GM19452 (cell line): ENCODE measurements around the gene ARL16.
"Not testable (repeated sequence)": the region's sequence is repeated elsewhere in the genome, so short reads cannot be mapped to it uniquely, and the experiment has no call there.

Source experiments
- ATAC-seq: cut with Tn5 transposase; IDR thresholded peaks from one replicate; pipeline ENCODE4 v1.9.1; 2021; ENCODE audit not compliant: unreplicated experiment

The ARL16 gene

GRCh38 chr17:81696218-81696941 is 12.8 kb upstream of the ARL16 start:
- ATAC-seq: no peak

- no peak for ATAC-seq
These were observed 12.2 kb upstream of the ARL16 start for GRCh38 chr17:81695801-81696200.

- ATAC-seq: no peak
These were observed 11.6 kb upstream of the ARL16 start for GRCh38 chr17:81695211-81695610.

- ATAC-seq: no peak
These were observed 11.2 kb upstream of the ARL16 start for GRCh38 chr17:81694810-81695209.

GRCh38 chr17:81693509-81694210 is 10.1 kb upstream of the ARL16 start:
- ATAC-seq: no peak

- ATAC-seq: no peak
These were observed 8.0 kb upstream of the ARL16 start for GRCh38 chr17:81691608-81692007.

- ATAC-seq: no peak
These were observed 7.6 kb upstream of the ARL16 start for GRCh38 chr17:81691196-81691595.

GRCh38 chr17:81690549-81690948 is 7.0 kb upstream of the ARL16 start:
- no peak for ATAC-seq

- ATAC-seq: no peak
These were observed 6.5 kb upstream of the ARL16 start for GRCh38 chr17:81690066-81690465.

- ATAC-seq: no peak
These were observed 5.0 kb upstream of the ARL16 start for GRCh38 chr17:81688616-81689015.

- ATAC-seq: no peak
These were observed 4.4 kb upstream of the ARL16 start for GRCh38 chr17:81687770-81688541.

- ATAC-seq: no peak
These were observed 3.0 kb upstream of the ARL16 start for GRCh38 chr17:81686614-81687013.

GRCh38 chr17:81685108-81685507 is 1.5 kb upstream of the ARL16 start:
- ATAC-seq: no peak

- no peak for ATAC-seq
These were observed 880 bp upstream of the ARL16 start for GRCh38 chr17:81684442-81684911.

GRCh38 chr17:81683208-81683583 is 401 bp downstream of the ARL16 start:
- ATAC-seq: peak; percentile 31

GRCh38 chr17:81682565-81683207 is 911 bp downstream of the ARL16 start:
- ATAC-seq: no peak

GRCh38 chr17:81681672-81682071 is 1.9 kb downstream of the ARL16 start:
- no peak for ATAC-seq

- ATAC-seq: no peak
These were observed 3.4 kb downstream of the ARL16 start for GRCh38 chr17:81680150-81680549.

- ATAC-seq: no peak
These were observed 6.7 kb downstream of the ARL16 start for GRCh38 chr17:81676906-81677305.

GRCh38 chr17:81675515-81676221 is 7.9 kb downstream of the ARL16 start:
- ATAC-seq: not testable (repeated sequence)
